C4-2B (cell line): ENCODE results near the gene CYP2J2.
"Not testable (repeated sequence)": the region's sequence is repeated elsewhere in the genome, so short reads cannot be mapped to it uniquely, and the experiment has no call there.

Experiments
- CTCF ChIP-seq: fragments of 450-650 bp; conservative IDR thresholded peaks from 2 replicates; pipeline ENCODE4 v1.5.1; 2017; ENCODE audit warnings: mild to moderate bottlenecking
- ZFX ChIP-seq: fragments of 450-650 bp; IDR thresholded peaks from 2 replicates; pipeline ENCODE4 v1.6.1; 2017

- TF ChIP-seq CTCF, ZFX: not testable (repeated sequence)
These were observed 43.1 kb upstream of the CYP2J2 start for GRCh38 chr1:59969542-59970175.
